ENCODE measurements around the gene LMLN.

- TF ChIP-seq CTCF (optimal IDR thresholded peaks at IDR 0.05 in 1 of 3, IDR thresholded peaks at IDR 0.05 in 1 of 3, conservative IDR thresholded peaks at IDR 0.05 in 1 of 3; ENCODE audit: extremely low read depth in 1 of 3, insufficient read depth in 2 of 3, low read length in 3 of 3) (no peak), EZH2 (IDR thresholded peaks at IDR 0.05; ENCODE audit: low read length) (no peak)
Measured at GRCh38 chr3:198051836-198052235, 91.8 kb downstream of the LMLN start.

Measured in keratinocyte (primary cell).